Measurements from ENCODE around the gene KTN1. TPM values are rescaled to one million over a fixed set of nuclear protein-coding genes. Genes with fewer than 3 reads are reported as not detected.
A peak's percentile ranks its signal among the peaks of the same experiment; 100 is the strongest.

Gene KTN1
- polyA plus RNA-seq, 1 donor from 2014 or later = 95.0 TPM

- no peaks in the 10 kb centered on the region for H4K20me1 ChIP-seq (ENCODE audit: insufficient read depth)
- no peaks in the 10 kb centered on the region for H3K79me2 ChIP-seq (replicated peaks; ENCODE audit: insufficient read depth, low read length)
- H2AFZ ChIP-seq (ENCODE audit: low read depth, low read length) = no peak overlapping the region
- no peaks in the 10 kb centered on the region for H3K9me3 ChIP-seq (ENCODE audit: low read length)
- H3F3A ChIP-seq (ENCODE audit: insufficient read depth, low read length, poor library complexity, severe bottlenecking) = no peaks in the 10 kb centered on the region
- no peak overlapping the region for H3K4me3 ChIP-seq (ENCODE audit: low read length)
- H3K9ac ChIP-seq (ENCODE audit: low read length) = no peak overlapping the region
- no peak overlapping the region for H3K27ac ChIP-seq (ENCODE audit: low read length)
- TF ChIP-seq MXI1 (conservative IDR thresholded peaks at IDR 0.05; ENCODE audit: poor library complexity, severe bottlenecking) = no peak
- no peak for TF ChIP-seq SMC3 (conservative IDR thresholded peaks at IDR 0.05; ENCODE audit: poor library complexity)
- no peak for TF ChIP-seq TAF1 (IDR thresholded peaks at IDR 0.05; ENCODE audit: low read depth)
- no peak for TF ChIP-seq RAD21 (conservative IDR thresholded peaks at IDR 0.05)
- no peaks in the 10 kb centered on the region for H3K27me3 ChIP-seq (ENCODE audit: insufficient read depth, low read depth, low read length)
- no peaks in the 10 kb centered on the region for H3K9me2 ChIP-seq (ENCODE audit: insufficient read depth, low read length)
- no peaks in the 10 kb centered on the region for H3K36me3 ChIP-seq (ENCODE audit: insufficient read depth, low read length)
- no peak overlapping the region for H3K4me2 ChIP-seq (ENCODE audit: low read length)
Observed at GRCh38 chr14:55574988-55575387, 5.0 kb upstream of the KTN1 start.

GRCh38 chr14:55577229-55577628, 2.8 kb upstream of the KTN1 start:
- Histone ChIP-seq H4K20me1 (ENCODE audit: insufficient read depth) (no peaks in the 10 kb centered on the region), H3F3A (ENCODE audit: insufficient read depth, low read length, poor library complexity, severe bottlenecking) (no peaks in the 10 kb centered on the region), H3K36me3 (ENCODE audit: insufficient read depth, low read length) (no peaks in the 10 kb centered on the region), H2AFZ (ENCODE audit: low read depth, low read length) (no peak overlapping the region), H3K27me3 (ENCODE audit: insufficient read depth, low read depth, low read length) (no peaks in the 10 kb centered on the region), H3K79me2 (replicated peaks; ENCODE audit: insufficient read depth, low read length) (peaks cover 15% of the 10 kb centered on the region), H3K9me2 (ENCODE audit: insufficient read depth, low read length) (no peaks in the 10 kb centered on the region), H3K27ac (ENCODE audit: low read length) (no peak overlapping the region), H3K4me3 (ENCODE audit: low read length) (no peak overlapping the region), H3K9ac (ENCODE audit: low read length) (no peak overlapping the region), H3K4me2 (ENCODE audit: low read length) (no peak overlapping the region), H3K9me3 (ENCODE audit: low read length) (no peaks in the 10 kb centered on the region)
- TF ChIP-seq POLR2AphosphoS5 (IDR thresholded peaks at IDR 0.05) = no peak

GRCh38 chr14:55578511-55578910, 1.5 kb upstream of the KTN1 start:
- Histone ChIP-seq H3K27ac (ENCODE audit: low read length) (no peak overlapping the region), H3K79me2 (replicated peaks; ENCODE audit: insufficient read depth, low read length) (peaks cover 28% of the 10 kb centered on the region), H3K9ac (ENCODE audit: low read length) (no peak overlapping the region), H3K27me3 (ENCODE audit: insufficient read depth, low read depth, low read length) (no peaks in the 10 kb centered on the region), H3K9me2 (ENCODE audit: insufficient read depth, low read length) (no peaks in the 10 kb centered on the region), H3F3A (ENCODE audit: insufficient read depth, low read length, poor library complexity, severe bottlenecking) (no peaks in the 10 kb centered on the region), H3K36me3 (ENCODE audit: insufficient read depth, low read length) (no peaks in the 10 kb centered on the region), H2AFZ (ENCODE audit: low read depth, low read length) (no peak overlapping the region), H3K9me3 (ENCODE audit: low read length) (no peaks in the 10 kb centered on the region), H3K4me3 (ENCODE audit: low read length) (no peak overlapping the region), H4K20me1 (ENCODE audit: insufficient read depth) (no peaks in the 10 kb centered on the region), H3K4me2 (ENCODE audit: low read length) (no peak overlapping the region)
- TF ChIP-seq EZH2 (IDR thresholded peaks at IDR 0.05; ENCODE audit: borderline replicate concordance, insufficient read depth, low read length, poor library complexity, severe bottlenecking) (no peak), RAD21 (conservative IDR thresholded peaks at IDR 0.05) (no peak), TAF1 (IDR thresholded peaks at IDR 0.05; ENCODE audit: low read depth) (no peak)

GRCh38 chr14:55580470-55581341, 699 bp downstream of the KTN1 start:
- peak overlapping the region; percentile 74 for H3K9ac ChIP-seq (ENCODE audit: low read length)
- peak overlapping the region; percentile 67 for H2AFZ ChIP-seq (ENCODE audit: low read depth, low read length)
- H3K9me2 ChIP-seq (ENCODE audit: insufficient read depth, low read length) = no peaks in the 10 kb centered on the region
- H3K27me3 ChIP-seq (ENCODE audit: insufficient read depth, low read depth, low read length) = no peaks in the 10 kb centered on the region
- H3K4me2 ChIP-seq (ENCODE audit: low read length) = peak overlapping the region; percentile 75
- TF ChIP-seq CTCF (IDR thresholded peaks at IDR 0.05; ENCODE audit: poor library complexity, severe bottlenecking) = peak; percentile 10
- no peak for TF ChIP-seq EZH2 (IDR thresholded peaks at IDR 0.05; ENCODE audit: borderline replicate concordance, insufficient read depth, low read length, poor library complexity, severe bottlenecking)
- peaks cover 48% of the 10 kb centered on the region for H3K79me2 ChIP-seq (replicated peaks; ENCODE audit: insufficient read depth, low read length)
- no peaks in the 10 kb centered on the region for H3K9me3 ChIP-seq (ENCODE audit: low read length)
- H4K20me1 ChIP-seq (ENCODE audit: insufficient read depth) = no peaks in the 10 kb centered on the region
- H3K27ac ChIP-seq (ENCODE audit: low read length) = peak overlapping the region; percentile 5
- no peaks in the 10 kb centered on the region for H3K36me3 ChIP-seq (ENCODE audit: insufficient read depth, low read length)
- peak overlapping the region; percentile 92 for H3K4me3 ChIP-seq (ENCODE audit: low read length)
- H3F3A ChIP-seq (ENCODE audit: insufficient read depth, low read length, poor library complexity, severe bottlenecking) = no peaks in the 10 kb centered on the region

Data from neural cell (in vitro differentiated cells).